ENCODE measurements around the gene MGAT4A. TPM values are rescaled to one million over a fixed set of nuclear protein-coding genes. Genes with fewer than 3 reads are reported as not detected.

The MGAT4A gene
- total RNA-seq, 4 donors from 2014 or later, result 52.8 to 243 (median 175) TPM

- H3K4me1 ChIP-seq, result peaks cover 0 to 66% (median 9%) of the 10 kb centered on the region in 4 donors
- H3K9me3 ChIP-seq, result no peaks in the 10 kb centered on the region
- no peaks in the 10 kb centered on the region for H3K27me3 ChIP-seq
- no peak overlapping the region for H3K27ac ChIP-seq
- no peak overlapping the region for H3K4me3 ChIP-seq
- no peak for DNase-seq
- no peaks in the 10 kb centered on the region for H3K36me3 ChIP-seq
- TF ChIP-seq, protein P1, sequence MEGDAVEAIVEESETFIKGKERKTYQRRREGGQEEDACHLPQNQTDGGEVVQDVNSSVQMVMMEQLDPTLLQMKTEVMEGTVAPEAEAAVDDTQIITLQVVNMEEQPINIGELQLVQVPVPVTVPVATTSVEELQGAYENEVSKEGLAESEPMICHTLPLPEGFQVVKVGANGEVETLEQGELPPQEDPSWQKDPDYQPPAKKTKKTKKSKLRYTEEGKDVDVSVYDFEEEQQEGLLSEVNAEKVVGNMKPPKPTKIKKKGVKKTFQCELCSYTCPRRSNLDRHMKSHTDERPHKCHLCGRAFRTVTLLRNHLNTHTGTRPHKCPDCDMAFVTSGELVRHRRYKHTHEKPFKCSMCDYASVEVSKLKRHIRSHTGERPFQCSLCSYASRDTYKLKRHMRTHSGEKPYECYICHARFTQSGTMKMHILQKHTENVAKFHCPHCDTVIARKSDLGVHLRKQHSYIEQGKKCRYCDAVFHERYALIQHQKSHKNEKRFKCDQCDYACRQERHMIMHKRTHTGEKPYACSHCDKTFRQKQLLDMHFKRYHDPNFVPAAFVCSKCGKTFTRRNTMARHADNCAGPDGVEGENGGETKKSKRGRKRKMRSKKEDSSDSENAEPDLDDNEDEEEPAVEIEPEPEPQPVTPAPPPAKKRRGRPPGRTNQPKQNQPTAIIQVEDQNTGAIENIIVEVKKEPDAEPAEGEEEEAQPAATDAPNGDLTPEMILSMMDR (IDR thresholded peaks at IDR 0.05), result no peak
- no peak for TF ChIP-seq POLR2A (IDR thresholded peaks at IDR 0.05)
Measured at GRCh38 chr2:98695255-98695654, 35.7 kb downstream of the MGAT4A start.

- no peak for DNase-seq
- no peak for TF ChIP-seq POLR2A (IDR thresholded peaks at IDR 0.05)
- TF ChIP-seq, protein P1 (IDR thresholded peaks at IDR 0.05), result no peak
- Histone ChIP-seq H3K27ac (no peak overlapping the region), H3K4me3 (no peak overlapping the region), H3K9me3 (no peaks in the 10 kb centered on the region), H3K36me3 (no peaks in the 10 kb centered on the region), H3K27me3 (no peaks in the 10 kb centered on the region), H3K4me1 (peaks cover 0 to 52% (median 6%) of the 10 kb centered on the region in 4 donors)
Measured at GRCh38 chr2:98693477-98693876, 37.5 kb downstream of the MGAT4A start.

- Histone ChIP-seq H3K27ac (no peak overlapping the region), H3K36me3 (no peaks in the 10 kb centered on the region), H3K4me3 (no peak overlapping the region), H3K9me3 (no peaks in the 10 kb centered on the region), H3K27me3 (no peaks in the 10 kb centered on the region), H3K4me1 (peaks cover 0 to 41% (median 0%) of the 10 kb centered on the region in 4 donors)
- TF ChIP-seq POLR2A (IDR thresholded peaks at IDR 0.05), result no peak
- TF ChIP-seq, protein P1 (IDR thresholded peaks at IDR 0.05), result no peak
- no peak for DNase-seq
Measured at GRCh38 chr2:98692090-98693054, 38.6 kb downstream of the MGAT4A start.

- no peaks in the 10 kb centered on the region for H3K9me3 ChIP-seq
- peaks cover 0 to 31% (median 0%) of the 10 kb centered on the region in 4 donors for H3K4me1 ChIP-seq
- no peaks in the 10 kb centered on the region for H3K27me3 ChIP-seq
- H3K27ac ChIP-seq, result no peak overlapping the region
- no peaks in the 10 kb centered on the region for H3K36me3 ChIP-seq
- H3K4me3 ChIP-seq, result no peak overlapping the region
- TF ChIP-seq, protein P1 (IDR thresholded peaks at IDR 0.05), result no peak
- no peak for TF ChIP-seq POLR2A (IDR thresholded peaks at IDR 0.05)
- no peak for DNase-seq
Measured at GRCh38 chr2:98691303-98691702, 39.6 kb downstream of the MGAT4A start.

- Histone ChIP-seq H3K27ac (no peak overlapping the region), H3K4me1 (peaks cover 0 to 5% (median 0%) of the 10 kb centered on the region in 4 donors), H3K4me3 (no peak overlapping the region), H3K9me3 (no peaks in the 10 kb centered on the region), H3K36me3 (no peaks in the 10 kb centered on the region), H3K27me3 (no peaks in the 10 kb centered on the region)
- DNase-seq, result no peak
- TF ChIP-seq, protein P1 (IDR thresholded peaks at IDR 0.05), result no peak
- no peak for TF ChIP-seq POLR2A (IDR thresholded peaks at IDR 0.05)
Measured at GRCh38 chr2:98685930-98686887, 44.7 kb downstream of the MGAT4A start.
